GM12891 (cell line): Measurements from ENCODE around the gene ADPRM.

Experiments used
- DNase-seq: peaks from one replicate; pipeline ENCODE4 v3.0.0; 2011; ENCODE audit warnings: low spot score; ENCODE audit not compliant: insufficient read length
- FAIRE-seq: peaks from 2 replicates; lab custom pipeline; 2011; peaks lifted over from hg19 to GRCh38; lab: Jason Lieb, UNC
- PAX5 ChIP-seq: IDR thresholded peaks from 2 replicates; pipeline ENCODE4 v1.6.1; 2011; ENCODE audit warnings: low read length, moderate library complexity, mild to moderate bottlenecking; ENCODE audit not compliant: insufficient read depth, severe bottlenecking
- POLR2A ChIP-seq: IDR thresholded peaks from 2 replicates; pipeline ENCODE4 v1.6.1; 2011; ENCODE audit warnings: low read depth, low read length, control low read depth
- POLR2AphosphoS5 ChIP-seq: IDR thresholded peaks from 2 replicates; pipeline ENCODE4 v1.6.1; 2011; ENCODE audit warnings: low read depth, low read length, control low read depth
- POU2F2 ChIP-seq: IDR thresholded peaks from 2 replicates; pipeline ENCODE4 v1.6.1; 2011; ENCODE audit warnings: low read depth, mild to moderate bottlenecking, control low read depth, low read length, moderate library complexity
- SPI1 ChIP-seq: IDR thresholded peaks from 2 replicates; pipeline ENCODE4 v1.6.1; 2011; ENCODE audit warnings: low read depth, low read length, control low read depth
- TAF1 ChIP-seq: IDR thresholded peaks from 2 replicates; pipeline ENCODE4 v1.6.1; 2011; ENCODE audit warnings: low read depth, low read length, control low read depth

Gene ADPRM

DNA sequence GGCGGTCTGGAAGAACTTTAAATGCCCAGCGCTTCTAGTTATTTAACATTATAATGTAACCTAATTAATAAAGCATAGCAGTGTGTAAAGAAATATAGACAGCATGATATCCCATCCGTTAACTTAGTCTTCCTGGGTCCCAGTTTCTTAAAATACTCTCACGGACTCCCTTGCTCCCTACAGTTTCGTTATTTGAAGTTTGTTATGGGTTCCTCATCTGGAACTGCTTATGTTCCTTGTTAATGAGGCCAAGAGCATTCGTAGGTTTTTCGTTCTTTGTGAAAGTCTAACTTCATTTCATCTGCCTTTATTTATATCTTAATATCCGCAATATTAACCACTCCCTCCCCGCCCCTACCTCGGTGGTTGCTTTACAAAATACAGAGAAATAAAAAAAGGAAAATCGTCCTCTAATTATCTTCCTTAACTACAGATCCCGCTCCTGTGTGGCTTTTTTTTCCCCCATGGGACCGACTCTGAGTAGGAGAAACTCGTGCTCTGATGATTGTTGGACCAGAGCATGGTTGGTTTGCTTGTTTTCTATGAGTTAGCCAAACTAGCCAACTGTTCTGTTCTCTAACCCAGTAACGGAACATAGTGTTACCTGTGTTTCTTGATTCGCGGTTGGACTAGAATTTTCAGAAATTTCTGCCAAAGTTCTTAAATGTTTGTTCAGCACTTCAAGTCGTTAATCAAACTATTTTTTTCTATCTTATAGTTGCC, 863 bp downstream of the ADPRM start:
- FAIRE-seq (peak; percentile 38), DNase-seq (no peak)
- TF ChIP-seq SPI1, result no peak
- no peak for TF ChIP-seq PAX5
- no peak for TF ChIP-seq POLR2AphosphoS5
- TF ChIP-seq POU2F2, result no peak
- TF ChIP-seq POLR2A, result no peak
- no peak for TF ChIP-seq TAF1

DNA sequence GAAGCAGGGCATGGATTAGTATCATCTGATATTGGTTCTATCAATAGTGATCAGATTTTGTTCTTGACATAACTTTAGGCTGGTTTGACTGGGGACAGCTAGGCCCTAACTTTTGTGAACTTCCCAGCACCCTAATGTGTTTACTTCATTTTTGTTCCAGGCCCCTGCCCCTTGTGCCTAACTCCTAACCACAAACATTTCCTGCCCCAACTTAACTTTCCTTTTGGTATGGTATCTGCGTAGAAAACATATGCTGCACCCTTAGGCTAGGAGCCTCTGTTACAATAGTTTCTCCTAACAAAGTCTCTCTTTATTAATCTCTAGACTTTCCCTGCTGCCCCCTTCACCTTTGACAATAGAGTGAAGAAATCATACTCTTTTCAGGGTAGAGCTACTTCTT, 2.5 kb downstream of the ADPRM start:
- FAIRE-seq (peak; percentile 56), DNase-seq (no peak)
- TF ChIP-seq POLR2AphosphoS5, result no peak
- no peak for TF ChIP-seq SPI1
- no peak for TF ChIP-seq POLR2A
- TF ChIP-seq TAF1, result no peak
- no peak for TF ChIP-seq PAX5
- TF ChIP-seq POU2F2, result no peak

GRCh38 chr17:10702574-10702973, 5.2 kb downstream of the ADPRM start:
- DNase-seq (no peak), FAIRE-seq (no peak)
- TF ChIP-seq SPI1 (peak; percentile 60), POLR2AphosphoS5 (no peak), POU2F2 (no peak)

- FAIRE-seq, result no peak
- no peak for DNase-seq
Observed at GRCh38 chr17:10705727-10706126, 8.3 kb downstream of the ADPRM start.

DNA sequence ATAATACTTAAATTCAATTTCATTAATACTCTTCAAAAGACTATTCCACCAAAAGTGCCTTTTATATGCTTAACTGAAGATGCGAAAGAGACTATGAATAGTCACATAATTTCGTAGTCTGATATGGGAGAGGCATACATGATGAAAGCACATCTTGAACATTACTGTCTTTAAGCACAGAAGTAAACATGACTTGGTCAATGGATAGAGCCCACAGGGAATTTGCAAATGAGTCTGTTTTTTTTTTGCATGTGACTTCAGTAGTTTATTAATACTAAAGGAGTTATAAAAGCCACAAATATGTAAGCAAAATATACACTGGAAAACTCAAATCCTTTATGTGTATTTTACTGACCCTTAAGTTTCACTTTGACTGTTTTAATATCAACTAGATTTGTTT, 15.9 kb downstream of the ADPRM start:
- no peak for TF ChIP-seq POLR2AphosphoS5
- no peak for TF ChIP-seq PAX5
- TF ChIP-seq TAF1, result no peak
- no peak for TF ChIP-seq SPI1
- no peak for DNase-seq
- FAIRE-seq, result no peak

More at GRCh38 chr17:10705727-10706126, 8.3 kb downstream of the ADPRM start:
- TF ChIP-seq POU2F2 (no peak), TAF1 (no peak), POLR2AphosphoS5 (no peak), POLR2A (no peak), PAX5 (no peak), SPI1 (no peak)

DNA sequence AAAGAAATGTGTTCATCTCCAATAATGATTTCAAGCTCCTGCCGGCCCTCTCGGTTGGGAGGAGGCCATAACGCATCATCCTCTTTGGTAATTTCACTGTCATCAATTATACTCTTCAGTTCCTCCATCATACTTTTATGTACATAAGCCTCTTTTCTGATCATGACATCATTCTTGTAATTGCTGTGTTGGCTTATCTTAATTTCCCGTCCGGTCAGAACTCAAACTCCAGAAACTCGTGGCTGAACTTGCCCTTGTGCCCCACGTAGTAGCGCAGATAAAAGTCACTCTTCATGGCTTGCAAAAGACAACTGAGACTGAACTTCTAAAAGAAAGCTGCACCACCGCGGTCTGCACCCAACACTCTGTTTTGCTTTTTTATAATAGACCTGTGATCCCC, 18.8 kb downstream of the ADPRM start:
- no peak for TF ChIP-seq PAX5
- DNase-seq (no peak), FAIRE-seq (no peak)

GRCh38 chr17:10718547-10718946, 21.2 kb downstream of the ADPRM start:
- TF ChIP-seq SPI1, result no peak
- TF ChIP-seq POLR2AphosphoS5, result no peak
- no peak for TF ChIP-seq POLR2A
- TF ChIP-seq PAX5, result no peak
- no peak for TF ChIP-seq POU2F2
- no peak for TF ChIP-seq TAF1
- FAIRE-seq (no peak), DNase-seq (no peak)

DNA sequence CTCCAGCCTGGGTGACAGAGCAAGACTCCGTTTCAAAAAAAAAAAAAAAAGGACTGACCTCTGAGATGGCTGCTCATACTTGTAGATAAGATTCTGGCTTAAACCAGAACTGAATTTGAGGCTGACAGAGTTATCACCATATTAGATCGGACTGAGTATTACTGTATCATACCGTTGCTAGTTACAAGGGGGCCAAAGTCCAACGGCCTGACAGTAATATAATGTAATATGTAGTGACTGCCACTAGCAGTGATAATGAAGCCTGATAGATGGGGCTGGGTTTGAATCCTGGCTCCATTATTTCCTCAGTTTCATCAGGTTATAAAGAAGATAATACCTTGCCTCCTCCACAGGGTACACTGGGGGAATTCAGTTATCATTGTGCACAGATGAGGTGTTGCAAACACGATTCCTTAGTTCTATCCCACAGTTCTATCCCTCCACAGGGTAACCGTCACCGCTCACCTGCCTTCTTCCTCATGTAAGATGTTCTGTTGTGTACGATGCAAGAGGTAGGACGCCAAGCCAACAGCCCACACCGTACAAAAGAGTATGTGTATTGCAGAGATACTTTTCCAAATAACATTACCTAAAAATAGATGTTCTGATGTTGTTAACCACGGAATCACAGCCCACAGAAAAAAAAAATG, 27.3 kb downstream of the ADPRM start:
- DNase-seq (no peak), FAIRE-seq (no peak)
- TF ChIP-seq POLR2AphosphoS5, result no peak
- TF ChIP-seq POLR2A, result no peak
- TF ChIP-seq TAF1, result no peak
- TF ChIP-seq SPI1, result no peak

DNA sequence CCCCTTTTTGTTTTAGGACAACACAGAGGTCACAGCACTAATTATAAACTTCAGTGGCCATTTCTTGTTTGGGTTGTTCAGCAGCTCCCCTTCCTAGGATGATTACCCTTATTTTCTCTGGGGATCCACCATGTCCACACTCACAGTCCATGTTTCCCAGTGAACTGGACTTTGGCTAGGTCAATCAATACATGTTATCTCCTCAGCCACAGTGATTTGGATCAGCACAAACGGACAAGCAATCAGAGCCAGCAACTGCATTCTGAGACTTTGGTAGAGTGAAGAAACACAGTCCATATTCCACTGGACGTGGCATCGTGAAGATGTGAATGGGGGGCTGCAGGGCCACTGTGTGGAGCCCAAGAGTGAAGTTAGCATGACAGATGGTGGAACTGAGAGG, 27.9 kb downstream of the ADPRM start:
- FAIRE-seq (no peak), DNase-seq (no peak)
- TF ChIP-seq POLR2AphosphoS5 (no peak), SPI1 (no peak), TAF1 (no peak), PAX5 (no peak), POLR2A (no peak), POU2F2 (no peak)

- TF ChIP-seq POLR2AphosphoS5 (no peak), SPI1 (no peak), POU2F2 (no peak), TAF1 (no peak), PAX5 (no peak), POLR2A (no peak)
- no peak for DNase-seq
- peak; percentile 47 for FAIRE-seq
Observed at GRCh38 chr17:10726196-10726595, 28.8 kb downstream of the ADPRM start.

GRCh38 chr17:10727192-10727591, 29.8 kb downstream of the ADPRM start:
- DNase-seq (no peak), FAIRE-seq (no peak)

More at GRCh38 chr17:10727192-10727591, 29.8 kb downstream of the ADPRM start:
- TF ChIP-seq PAX5, result no peak
- TF ChIP-seq TAF1, result no peak
- TF ChIP-seq SPI1, result no peak
- no peak for TF ChIP-seq POU2F2
- no peak for TF ChIP-seq POLR2AphosphoS5
- no peak for TF ChIP-seq POLR2A
